OCI-LY3 (cell line): Measurements from ENCODE around the gene AFAP1.

Experiments
- H2AFZ ChIP-seq: fragments of 200-600, 300-600 bp; shearing (Covaris generic); 2 replicates; pipeline ENCODE4 v1.6.0; 2014; ENCODE audit warnings: antibody characterized with exemption, low read depth, low read length
- H3K27ac ChIP-seq: fragments of 200-600, 300-600 bp; sonication (generic); 2 replicates; pipeline ENCODE4 v1.5.1; 2014; ENCODE audit warnings: mild to moderate bottlenecking, low read length, moderate library complexity, mixed read lengths
- H3K27me3 ChIP-seq: fragments of 200-600, 300-600 bp; sonication (generic); 2 replicates; pipeline ENCODE4 v1.6.1; 2014; ENCODE audit warnings: low read depth, low read length, mixed read lengths
- H3K36me3 ChIP-seq: fragments of 200-600, 300-600 bp; sonication (generic); replicated peaks from 2 replicates; pipeline ENCODE3; 2014; ENCODE audit warnings: low read depth, low read length, mixed read lengths
- H3K4me1 ChIP-seq: fragments of 300-600, 200-600 bp; sonication (generic); 2 replicates; pipeline ENCODE4 v1.6.1; 2014; ENCODE audit warnings: low read length, mixed read lengths
- H3K4me2 ChIP-seq: fragments of 200-600, 300-600 bp; sonication (generic); 2 replicates; pipeline ENCODE4 v1.6.1; 2014; ENCODE audit warnings: low read length, mixed read lengths
- H3K4me3 ChIP-seq: fragments of 300-600, 200-600 bp; sonication (generic); 2 replicates; pipeline ENCODE4 v1.5.1; 2014; ENCODE audit warnings: antibody characterized with exemption, mild to moderate bottlenecking, low read length, moderate library complexity
- H3K79me2 ChIP-seq: fragments of 300-600, 200-600 bp; shearing (Covaris generic); 2 replicates; pipeline ENCODE4 v1.6.1; 2014; ENCODE audit warnings: mild to moderate bottlenecking, low read length, mixed read lengths
- H3K9ac ChIP-seq: fragments of 300-600, 200-600 bp; shearing (Covaris generic); 2 replicates; pipeline ENCODE4 v1.6.0; 2014; ENCODE audit warnings: mild to moderate bottlenecking, low read length, moderate library complexity
- H3K9me3 ChIP-seq: fragments of 200-600, 300-600 bp; shearing (Covaris generic); 2 replicates; pipeline ENCODE4 v1.6.1; 2014; ENCODE audit warnings: low read length, mixed read lengths; ENCODE audit not compliant: insufficient read depth
- H4K20me1 ChIP-seq: fragments of 200-600, 300-600 bp; sonication (generic); 2 replicates; pipeline ENCODE4 v1.6.1; 2016; ENCODE audit warnings: low read length, mixed read lengths; ENCODE audit not compliant: insufficient read depth
- EZH2phosphoT487 ChIP-seq: fragments of 200-600 bp; shearing (Covaris generic); IDR thresholded peaks from 2 replicates; pipeline ENCODE4 v1.6.1; 2018; ENCODE audit warnings: antibody characterized with exemption, mixed run types, low read depth
- TF ChIP-seq, protein P1 (sequence below): fragments of 200-600, 300-600 bp; sonication (generic); IDR thresholded peaks from 2 replicates; pipeline ENCODE4 v1.5.1; 2014; ENCODE audit warnings: antibody characterized with exemption, low read length, low read depth

AFAP1 gene

GRCh38 chr4:7732263-7732662, 207.4 kb downstream of the AFAP1 start:
- Histone ChIP-seq H3K4me1 (no peaks in the 10 kb centered on the region), H3K36me3 (no peaks in the 10 kb centered on the region), H4K20me1 (no peaks in the 10 kb centered on the region), H3K79me2 (no peaks in the 10 kb centered on the region), H3K27me3 (no peaks in the 10 kb centered on the region), H3K27ac (no peak overlapping the region), H3K4me3 (no peak overlapping the region), H3K9me3 (no peaks in the 10 kb centered on the region), H3K4me2 (no peak overlapping the region), H3K9ac (no peak overlapping the region), H2AFZ (no peak overlapping the region)
- no peak for TF ChIP-seq EZH2phosphoT487
- TF ChIP-seq, protein P1, sequence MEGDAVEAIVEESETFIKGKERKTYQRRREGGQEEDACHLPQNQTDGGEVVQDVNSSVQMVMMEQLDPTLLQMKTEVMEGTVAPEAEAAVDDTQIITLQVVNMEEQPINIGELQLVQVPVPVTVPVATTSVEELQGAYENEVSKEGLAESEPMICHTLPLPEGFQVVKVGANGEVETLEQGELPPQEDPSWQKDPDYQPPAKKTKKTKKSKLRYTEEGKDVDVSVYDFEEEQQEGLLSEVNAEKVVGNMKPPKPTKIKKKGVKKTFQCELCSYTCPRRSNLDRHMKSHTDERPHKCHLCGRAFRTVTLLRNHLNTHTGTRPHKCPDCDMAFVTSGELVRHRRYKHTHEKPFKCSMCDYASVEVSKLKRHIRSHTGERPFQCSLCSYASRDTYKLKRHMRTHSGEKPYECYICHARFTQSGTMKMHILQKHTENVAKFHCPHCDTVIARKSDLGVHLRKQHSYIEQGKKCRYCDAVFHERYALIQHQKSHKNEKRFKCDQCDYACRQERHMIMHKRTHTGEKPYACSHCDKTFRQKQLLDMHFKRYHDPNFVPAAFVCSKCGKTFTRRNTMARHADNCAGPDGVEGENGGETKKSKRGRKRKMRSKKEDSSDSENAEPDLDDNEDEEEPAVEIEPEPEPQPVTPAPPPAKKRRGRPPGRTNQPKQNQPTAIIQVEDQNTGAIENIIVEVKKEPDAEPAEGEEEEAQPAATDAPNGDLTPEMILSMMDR = no peak

DNA sequence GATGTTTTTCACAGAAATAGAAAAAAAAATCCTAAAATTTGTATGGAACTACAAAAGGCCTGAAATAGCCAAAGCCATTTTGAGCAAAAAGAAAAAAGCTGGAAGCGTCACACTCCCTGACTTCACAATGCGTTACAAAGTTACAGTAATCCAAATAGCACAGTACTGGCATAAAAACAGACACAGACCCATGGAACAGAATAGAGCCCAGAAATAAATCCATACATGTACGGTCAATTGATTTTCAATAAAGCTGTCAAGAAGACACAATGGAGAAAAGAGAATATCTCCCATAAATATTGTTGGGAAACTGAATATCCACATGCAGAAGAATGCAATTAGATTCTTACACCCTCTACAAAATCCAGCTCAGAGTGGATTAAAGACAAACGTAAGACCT, 208.2 kb downstream of the AFAP1 start:
- TF ChIP-seq EZH2phosphoT487 = no peak
- TF ChIP-seq, protein P1 = no peak
- H3K79me2 ChIP-seq = no peaks in the 10 kb centered on the region
- H4K20me1 ChIP-seq = no peaks in the 10 kb centered on the region
- no peak overlapping the region for H3K27ac ChIP-seq
- H3K36me3 ChIP-seq = no peaks in the 10 kb centered on the region
- no peaks in the 10 kb centered on the region for H3K27me3 ChIP-seq
- H3K4me2 ChIP-seq = no peak overlapping the region
- H2AFZ ChIP-seq = no peak overlapping the region
- H3K9ac ChIP-seq = no peak overlapping the region
- no peaks in the 10 kb centered on the region for H3K4me1 ChIP-seq
- no peak overlapping the region for H3K4me3 ChIP-seq
- no peaks in the 10 kb centered on the region for H3K9me3 ChIP-seq

- TF ChIP-seq EZH2phosphoT487 = no peak
- TF ChIP-seq, protein P1 = no peak
- no peak overlapping the region for H3K9ac ChIP-seq
- H2AFZ ChIP-seq = no peak overlapping the region
- H4K20me1 ChIP-seq = no peaks in the 10 kb centered on the region
- H3K27me3 ChIP-seq = no peaks in the 10 kb centered on the region
- no peaks in the 10 kb centered on the region for H3K79me2 ChIP-seq
- no peaks in the 10 kb centered on the region for H3K9me3 ChIP-seq
- no peak overlapping the region for H3K4me3 ChIP-seq
- no peaks in the 10 kb centered on the region for H3K4me1 ChIP-seq
- no peak overlapping the region for H3K4me2 ChIP-seq
- no peaks in the 10 kb centered on the region for H3K36me3 ChIP-seq
- no peak overlapping the region for H3K27ac ChIP-seq
Measured at GRCh38 chr4:7727749-7728148, 211.9 kb downstream of the AFAP1 start.

GRCh38 chr4:7726665-7727413, 212.8 kb downstream of the AFAP1 start:
- H3K4me1 ChIP-seq = no peaks in the 10 kb centered on the region
- no peak overlapping the region for H3K9ac ChIP-seq
- no peak overlapping the region for H3K27ac ChIP-seq
- no peaks in the 10 kb centered on the region for H3K36me3 ChIP-seq
- no peaks in the 10 kb centered on the region for H4K20me1 ChIP-seq
- H3K27me3 ChIP-seq = no peaks in the 10 kb centered on the region
- no peak overlapping the region for H3K4me3 ChIP-seq
- no peaks in the 10 kb centered on the region for H3K79me2 ChIP-seq
- TF ChIP-seq, protein P1 = no peak
- no peak for TF ChIP-seq EZH2phosphoT487
- no peaks in the 10 kb centered on the region for H3K9me3 ChIP-seq
- H3K4me2 ChIP-seq = no peak overlapping the region
- no peak overlapping the region for H2AFZ ChIP-seq
